Islet precursor cell (in vitro differentiated cells): Measurements from ENCODE around the gene ZNF562.
"Not testable (repeated sequence)": the region's sequence is repeated elsewhere in the genome, so short reads cannot be mapped to it uniquely, and the experiment has no call there.

Experiments used
- DNase-seq: peaks from one replicate; pipeline ENCODE4 v3.0.0-alpha.2; 2018

Gene ZNF562

DNA sequence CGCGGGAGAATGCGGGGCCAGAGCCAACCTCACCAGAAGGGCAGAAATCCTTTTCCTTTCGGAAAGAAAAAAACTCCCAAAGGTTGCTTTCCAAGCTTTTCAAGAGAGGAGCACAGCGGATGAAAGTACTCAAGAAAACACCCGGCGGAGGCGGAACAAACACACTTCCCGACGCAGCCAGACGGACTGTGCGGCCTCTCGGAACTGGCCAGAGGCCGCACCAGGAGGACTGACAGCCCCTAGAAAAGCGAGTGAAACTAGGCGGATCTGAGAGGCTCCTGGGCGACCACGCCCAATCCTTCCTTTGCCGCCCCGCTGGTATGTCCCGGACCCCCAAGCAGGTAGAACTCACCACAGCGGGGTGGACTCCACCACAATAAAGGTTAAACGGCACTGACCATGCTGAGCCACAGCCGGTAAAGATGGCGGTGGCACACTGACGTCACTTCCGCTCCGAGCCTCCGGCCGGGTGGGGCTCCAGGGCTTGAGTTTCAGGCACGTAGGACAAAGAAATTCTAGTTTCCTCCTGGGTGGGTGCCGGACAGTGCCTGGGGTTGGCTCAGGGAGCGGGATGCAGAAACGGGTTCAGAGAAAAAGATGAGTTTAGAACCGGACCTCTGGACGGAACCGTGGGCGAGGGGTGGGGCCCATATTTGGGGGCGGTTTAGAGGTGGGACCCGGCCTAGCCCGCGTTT is at the start of gene ZNF562:
TSS of gene ZNF562 (minus strand) at position 438 of the 695 bp plus-strand sequence. CDS start 14,356 bp downstream, outside the sequence.
- peak; percentile 55 for DNase-seq

DNA sequence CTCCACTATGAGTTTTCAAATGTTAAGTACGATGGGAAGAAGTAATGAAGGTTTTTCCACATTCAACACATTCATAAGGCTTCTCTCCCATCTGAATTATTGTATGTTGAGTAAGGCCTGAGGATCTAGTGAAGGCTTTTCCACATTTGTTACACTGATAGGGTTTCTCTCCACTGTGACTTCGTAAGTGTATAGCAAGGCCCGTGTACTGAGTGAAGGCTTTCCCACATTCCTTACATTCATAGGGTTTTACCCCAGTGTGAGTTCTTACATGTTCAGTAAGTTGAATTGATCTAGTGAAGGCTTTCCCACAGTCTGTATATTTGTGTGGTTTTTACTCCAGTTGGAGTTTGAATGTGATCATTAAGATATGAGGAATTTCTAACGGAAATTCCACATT is 49.3 kb upstream of the ZNF562 start:
- DNase-seq: no peak

DNA sequence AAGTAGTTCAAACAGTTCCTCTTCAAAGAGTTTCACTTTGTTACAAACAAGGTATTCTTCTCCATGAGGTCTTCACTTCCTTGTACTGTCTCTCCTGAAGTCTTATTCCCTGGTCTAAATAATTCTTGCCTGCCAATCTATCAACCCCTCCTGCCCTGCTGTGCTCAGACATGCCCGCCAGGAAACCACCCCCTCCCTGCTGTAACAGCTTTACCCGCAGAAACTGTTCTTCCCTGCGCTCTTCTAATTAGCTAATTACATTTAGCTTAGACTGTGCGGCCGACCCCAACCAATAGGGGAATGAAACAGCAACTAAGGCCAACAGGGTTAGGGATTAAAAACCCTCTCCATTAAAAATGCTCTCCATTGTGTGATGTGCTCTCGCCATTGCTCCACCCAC is 47.0 kb upstream of the ZNF562 start:
- no peak for DNase-seq

DNA sequence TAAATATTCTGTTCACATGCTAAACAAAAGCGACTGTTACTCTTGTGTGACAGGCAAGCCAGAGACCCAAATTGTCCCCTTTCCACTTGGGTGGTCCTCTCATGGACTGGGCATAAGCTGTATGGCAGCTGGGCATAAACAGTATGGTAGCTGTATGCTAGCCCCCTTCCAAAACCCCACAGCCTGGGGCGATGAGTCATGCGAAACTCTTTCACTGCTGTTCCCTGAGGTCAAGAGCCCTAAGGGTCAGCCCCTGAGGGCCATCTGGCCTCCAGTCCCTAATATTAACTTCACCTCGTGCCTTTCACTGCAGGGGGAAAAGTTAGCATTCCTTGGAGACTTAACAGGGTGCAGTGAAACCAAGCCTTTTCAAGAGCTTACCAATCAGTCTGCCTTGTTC is 45.6 kb upstream of the ZNF562 start:
- no peak for DNase-seq

DNA sequence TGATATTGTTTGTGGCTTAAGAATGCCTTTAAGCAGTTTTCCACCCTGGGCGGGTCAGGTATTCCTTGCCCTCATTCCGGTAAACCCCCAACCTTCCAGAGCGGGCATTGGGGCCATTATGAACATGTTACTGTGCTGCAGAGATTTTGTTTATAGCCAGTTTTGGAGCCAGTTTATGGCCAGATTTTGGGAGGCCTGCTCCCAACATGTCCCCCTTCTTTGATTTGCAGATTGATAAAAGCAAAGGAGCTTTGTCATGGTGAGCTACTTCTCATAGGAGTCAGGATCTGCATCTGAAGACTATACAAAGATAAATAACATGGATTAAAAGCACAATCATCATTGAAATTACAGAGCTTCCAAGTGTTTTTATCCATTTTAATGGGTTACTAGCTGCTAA is 36.9 kb upstream of the ZNF562 start:
- DNase-seq: no peak

DNA sequence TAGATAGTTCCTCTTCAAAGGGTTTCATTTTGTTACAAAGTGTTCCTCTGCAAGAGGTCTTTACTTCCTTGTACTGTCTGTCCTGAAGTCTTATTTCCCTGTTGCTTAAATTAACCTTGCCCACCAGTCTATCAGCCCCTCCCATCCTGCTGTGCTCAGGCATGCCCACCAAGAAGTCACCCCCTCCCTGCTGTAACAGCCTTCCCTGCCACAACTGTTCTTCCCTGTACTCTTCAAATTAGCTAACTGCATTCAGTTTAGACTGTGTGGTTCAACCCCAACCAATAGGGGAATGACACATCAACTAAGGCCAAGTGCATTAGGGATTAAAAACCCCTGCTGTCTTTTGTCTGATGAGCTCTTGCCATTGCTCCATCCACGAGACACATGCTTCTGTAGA is 34.4 kb upstream of the ZNF562 start:
- DNase-seq: no peak

DNA sequence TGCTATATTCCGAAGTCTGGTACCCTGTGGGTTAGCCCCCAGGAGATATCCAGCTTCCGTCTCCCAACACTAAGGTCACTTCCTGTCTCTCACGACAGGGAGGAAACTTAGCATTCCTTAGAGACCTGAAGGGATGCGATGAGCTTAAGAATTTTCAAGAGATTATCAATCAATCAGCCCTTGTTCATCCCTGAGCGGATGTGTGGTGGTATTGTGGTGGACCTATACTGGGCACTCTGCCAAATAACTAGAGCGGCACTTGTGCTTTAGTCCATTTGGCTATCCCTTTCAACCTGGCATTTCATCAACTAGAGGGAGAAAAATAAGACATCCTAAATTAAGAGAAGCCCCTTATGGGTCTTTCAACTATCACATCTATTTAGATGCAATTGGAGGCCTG is 30.9 kb upstream of the ZNF562 start:
- DNase-seq: no peak

DNA sequence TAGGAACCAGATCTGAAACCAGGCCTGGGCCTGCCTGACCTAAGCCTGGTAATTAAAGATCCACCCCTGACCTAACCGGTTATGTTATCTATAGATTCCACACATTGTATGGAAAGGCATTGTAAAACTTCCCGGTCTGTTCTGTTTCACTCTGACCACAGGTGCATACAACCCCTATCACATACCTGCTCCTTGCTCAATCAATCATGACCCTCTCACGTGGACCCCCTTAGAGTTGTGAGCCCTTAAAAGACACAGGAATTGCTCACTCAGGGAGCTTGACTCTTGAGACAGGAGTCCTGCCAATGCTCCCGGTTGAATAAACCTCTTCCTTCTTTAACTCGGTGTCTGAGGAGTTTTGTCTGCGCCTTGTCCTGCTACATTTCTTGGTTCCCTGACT is 27.3 kb upstream of the ZNF562 start:
- DNase-seq: no peak

DNA sequence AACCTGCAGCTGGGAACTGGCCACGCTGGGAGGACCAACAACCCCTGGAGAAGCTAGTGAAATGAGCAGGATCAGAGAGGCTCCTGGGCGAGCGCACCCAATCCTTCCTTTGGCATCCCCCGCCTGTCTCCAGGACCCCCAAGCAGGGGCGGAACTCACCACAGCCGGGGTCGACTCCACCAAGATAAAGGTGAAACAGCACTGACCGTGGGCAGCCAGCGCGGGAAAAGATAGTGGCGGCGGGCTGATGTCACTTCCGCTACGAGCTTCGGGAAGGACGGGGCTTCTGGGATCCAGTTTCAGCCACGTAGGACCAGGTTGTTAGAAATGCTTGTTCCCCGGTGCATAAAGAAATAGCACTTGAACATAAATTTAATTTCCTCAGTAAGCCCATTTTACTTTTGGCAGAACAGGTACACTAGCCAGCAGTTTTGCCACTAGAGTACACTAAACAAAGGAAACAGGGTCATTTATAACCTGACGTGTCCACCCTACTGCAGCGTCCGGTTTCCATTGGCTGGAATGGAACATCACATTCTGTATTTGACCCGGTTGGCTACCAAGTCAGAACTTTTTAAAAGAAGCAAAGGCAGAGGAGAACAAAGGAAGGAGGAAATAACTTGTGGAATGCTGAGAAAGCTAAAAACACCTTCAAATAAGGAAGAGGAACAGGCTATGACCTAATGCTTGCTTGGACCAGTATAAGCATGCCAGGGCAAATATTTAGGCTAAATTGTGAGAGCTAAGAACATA is 25.5 kb upstream of the ZNF562 start:
- DNase-seq: no peak

DNA sequence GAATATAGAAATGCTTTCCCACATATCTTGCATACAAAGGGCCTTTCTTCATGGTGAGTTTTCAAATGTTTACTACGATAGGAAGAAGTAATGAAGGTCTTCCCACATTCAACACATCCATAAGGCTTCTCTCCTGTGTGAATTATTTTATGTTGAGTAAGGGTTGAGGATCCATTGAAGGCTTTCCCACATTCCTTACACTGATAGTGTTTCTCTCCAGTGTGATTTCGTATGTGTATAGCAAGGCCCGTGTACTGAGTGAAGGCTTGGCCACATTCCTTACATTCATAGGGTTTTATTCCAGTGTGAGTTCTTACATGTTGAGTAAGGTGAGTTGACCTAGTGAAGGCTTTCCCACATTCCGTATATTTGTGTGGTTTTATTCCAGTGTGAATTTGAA is 15.4 kb upstream of the ZNF562 start:
- not testable (repeated sequence) for DNase-seq

DNA sequence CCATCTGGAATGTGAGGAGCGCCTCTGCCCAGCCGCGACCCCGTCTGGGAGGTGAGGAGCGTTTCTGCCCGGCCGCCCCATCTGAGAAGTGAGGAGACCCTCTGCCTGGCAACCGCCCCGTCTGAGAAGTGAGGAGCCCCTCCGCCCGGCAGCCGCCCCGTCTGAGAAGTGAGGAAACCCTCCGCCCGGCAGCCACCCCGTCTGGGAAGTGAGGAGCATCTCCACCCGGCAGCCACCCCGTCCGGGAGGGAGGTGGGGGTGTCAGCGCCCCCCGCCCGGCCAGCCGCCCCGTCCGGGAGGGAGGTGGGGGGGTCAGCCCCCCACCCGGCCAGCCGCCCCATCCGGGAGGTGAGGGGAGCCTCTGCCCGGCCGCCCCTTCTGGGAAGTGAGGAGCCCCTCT is 5.1 kb upstream of the ZNF562 start:
- not testable (repeated sequence) for DNase-seq

DNA sequence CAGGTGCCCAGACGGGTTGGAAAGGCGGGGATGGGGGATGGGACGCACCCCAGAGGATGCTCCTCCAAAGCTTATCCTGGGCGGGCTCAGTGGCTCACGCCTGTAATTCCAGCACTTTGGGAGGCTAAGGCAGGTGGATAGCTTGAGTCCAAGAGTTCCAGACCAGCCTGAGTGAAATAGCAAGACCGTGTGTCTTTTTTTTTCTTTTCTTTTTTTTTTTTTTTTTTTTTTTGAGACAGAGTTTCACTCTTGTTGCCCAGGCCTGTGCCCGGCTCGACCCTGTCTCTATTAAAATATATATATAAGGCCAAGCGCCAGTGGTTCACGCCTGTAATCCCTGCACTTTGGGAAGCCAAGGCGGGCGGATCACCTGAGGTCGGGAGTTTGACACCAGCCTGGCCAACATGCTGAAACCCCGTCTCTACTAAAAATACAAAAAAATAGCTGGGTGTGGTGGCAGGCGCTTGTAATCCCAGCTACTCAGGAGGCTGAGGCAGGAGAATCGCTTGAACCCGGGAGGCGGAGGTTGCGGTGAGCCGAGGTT is 530 bp upstream of the ZNF562 start:
- not testable (repeated sequence) for DNase-seq

DNA sequence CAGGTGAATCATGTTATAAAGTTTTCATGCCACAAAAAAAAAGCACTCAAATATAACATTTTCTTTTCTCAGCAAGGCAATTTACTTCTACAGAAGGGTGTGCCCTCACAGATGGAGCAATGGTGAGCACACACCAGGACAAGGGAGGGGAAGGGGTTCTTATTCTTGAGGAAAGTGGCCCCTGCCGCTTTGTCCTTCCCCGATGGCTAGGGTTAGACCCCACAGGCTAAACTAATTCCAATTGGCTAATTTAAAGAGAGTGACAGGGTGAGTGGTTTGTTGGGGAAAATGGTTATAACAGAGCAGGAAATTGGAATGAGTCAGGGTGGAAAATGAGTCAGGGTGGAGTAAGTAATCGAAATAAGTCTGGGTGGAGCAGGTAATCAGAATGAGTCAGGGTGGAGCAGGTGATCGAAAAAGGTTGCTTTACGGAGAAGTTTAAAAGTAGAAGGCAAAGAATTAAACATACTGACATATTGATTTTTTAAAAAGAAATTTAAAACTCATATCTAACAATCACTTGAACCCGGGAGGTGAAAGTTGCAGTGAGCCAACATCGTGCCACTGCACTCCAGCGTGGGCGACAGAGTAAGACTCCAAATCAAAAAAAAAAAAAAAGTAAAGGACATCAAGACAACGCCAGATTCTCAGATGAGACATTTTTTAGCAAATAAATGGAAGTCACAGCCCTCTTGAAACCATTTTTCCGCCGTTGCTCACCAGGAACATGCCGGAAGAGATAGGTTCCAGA is 813 bp downstream of the ZNF562 start:
- no peak for DNase-seq

DNA sequence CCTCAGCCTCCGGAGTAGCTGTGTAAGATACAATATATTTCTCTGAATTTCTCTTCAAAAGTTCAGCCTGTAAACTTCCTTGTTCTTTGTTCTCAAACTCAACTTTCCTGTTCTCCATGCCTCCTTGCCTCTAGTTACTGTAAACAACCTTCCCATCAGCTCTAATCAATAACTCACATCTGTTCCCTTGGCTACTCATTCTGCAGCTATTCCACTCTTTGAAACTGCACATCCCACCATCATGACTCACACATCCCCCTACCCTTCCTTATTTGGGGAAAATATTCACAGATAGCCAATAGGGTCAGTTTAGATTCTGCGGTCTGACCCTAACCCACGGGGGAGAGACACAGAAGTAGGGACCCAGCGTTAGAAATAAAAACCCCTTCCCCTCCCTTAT is 2.0 kb downstream of the ZNF562 start:
- DNase-seq: peak; percentile 56

DNA sequence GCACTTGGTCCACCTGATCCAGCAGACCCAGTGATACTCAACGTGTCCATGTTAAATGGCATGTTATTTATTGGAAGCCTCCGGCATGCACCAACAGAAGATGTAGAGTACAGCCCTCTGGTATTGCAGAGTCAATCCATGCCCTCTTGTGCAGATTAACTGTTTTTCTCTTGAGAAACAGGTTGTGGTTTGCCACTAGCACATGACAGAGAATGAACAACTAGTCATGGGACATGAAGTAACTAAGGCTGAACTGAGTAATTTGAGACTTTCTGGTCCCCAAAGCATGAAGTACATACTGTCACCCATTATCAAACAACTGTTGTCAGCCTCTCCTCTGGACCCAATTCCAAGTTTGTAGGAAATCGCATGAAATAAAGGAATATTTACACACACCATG is 3.2 kb downstream of the ZNF562 start:
- DNase-seq: no peak

DNA sequence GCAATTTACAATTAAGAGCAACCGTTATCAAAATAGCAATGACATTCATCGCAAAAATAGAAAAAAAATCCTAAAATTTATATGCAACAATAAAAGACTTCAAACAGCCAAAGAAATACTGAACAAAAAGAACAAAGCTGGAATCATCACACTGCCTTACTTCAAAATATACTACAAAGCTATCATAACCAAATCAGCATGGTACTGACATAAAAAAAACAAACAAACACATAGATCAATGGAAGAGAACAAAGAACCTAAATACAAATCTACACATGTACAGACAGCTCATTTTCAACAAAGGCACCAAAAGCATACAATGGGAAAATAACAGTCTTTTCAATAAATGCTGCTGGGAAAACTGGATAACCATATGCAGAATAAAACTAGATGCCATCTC is 6.4 kb downstream of the ZNF562 start:
- no peak for DNase-seq

DNA sequence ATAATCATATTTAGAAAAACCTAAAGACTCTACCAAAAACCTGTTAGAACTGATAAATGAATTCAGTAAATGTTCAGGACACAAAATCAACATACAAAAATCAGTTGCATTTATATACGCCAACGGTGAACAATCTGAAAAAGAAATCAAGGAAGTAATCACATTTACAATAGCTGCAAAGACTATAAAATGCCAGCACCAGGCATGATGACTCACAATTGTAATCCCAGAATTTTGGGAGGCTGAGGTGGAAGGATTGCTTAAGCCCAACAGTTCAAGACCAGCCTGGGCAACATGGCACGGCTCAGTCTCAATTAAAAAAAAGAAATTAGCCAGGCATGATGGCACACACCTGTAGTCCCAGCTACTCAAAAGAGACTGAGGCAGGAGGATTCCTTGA is 7.0 kb downstream of the ZNF562 start:
- DNase-seq: no peak

DNA sequence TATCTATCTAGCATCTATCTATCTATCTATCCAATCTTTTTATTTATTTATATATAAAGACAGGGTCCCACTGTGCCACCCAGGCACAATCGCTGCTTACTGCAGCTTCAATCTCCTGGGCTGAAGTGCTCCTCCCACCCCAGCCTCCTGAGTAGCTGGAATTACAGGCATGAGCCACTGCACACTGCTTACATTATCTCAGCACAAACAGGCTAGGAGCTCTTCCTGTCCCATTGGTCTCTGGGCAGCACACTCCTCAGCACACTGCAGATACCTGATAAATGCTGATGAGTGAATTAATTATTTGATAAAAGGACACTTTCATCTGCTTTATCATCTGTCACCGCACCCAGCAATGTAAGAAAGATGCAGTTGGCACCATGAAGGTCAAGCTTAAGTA is 16.1 kb downstream of the ZNF562 start:
- DNase-seq: no peak

DNA sequence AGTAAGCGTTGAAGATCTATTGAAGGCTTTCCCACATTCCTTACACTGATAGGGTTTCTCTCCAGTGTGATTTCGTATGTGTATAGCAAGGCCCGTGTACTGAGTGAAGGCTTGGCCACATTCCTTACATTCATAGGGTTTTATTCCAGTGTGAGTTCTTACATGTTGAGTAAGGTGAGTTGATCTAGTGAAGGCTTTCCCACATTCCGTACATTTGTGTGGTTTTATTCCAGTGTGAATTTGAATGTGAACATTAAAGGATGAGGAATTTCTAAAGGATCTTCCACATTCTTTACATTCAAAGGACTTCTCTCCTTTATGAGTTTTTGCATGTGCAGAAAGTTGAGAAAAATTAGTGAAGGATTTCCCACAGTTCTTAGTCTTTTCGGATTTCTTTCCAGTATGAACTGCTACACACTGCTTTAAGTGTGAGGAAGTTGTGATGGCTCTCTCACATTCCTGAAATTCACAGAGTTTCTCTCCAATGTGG is 21.8 kb downstream of the ZNF562 start:
- not testable (repeated sequence) for DNase-seq

DNA sequence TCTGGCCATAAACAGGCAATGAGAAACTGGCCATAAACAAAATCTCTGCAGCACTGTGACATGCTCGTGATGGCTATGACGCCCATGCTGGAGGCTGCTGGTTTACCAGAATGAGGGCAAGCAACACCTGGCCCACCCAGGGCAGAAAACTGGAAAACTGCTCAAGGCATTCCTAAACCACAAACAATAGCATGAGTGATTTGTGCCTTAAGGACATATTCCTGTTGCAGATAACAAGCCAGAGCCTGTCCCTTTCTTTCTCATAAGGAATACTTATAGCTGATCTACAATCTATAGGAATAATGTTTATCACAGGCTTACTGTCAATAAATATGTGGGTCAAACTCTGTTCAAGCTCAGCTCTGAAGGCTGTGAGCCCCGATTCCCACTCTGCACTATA is 23.4 kb downstream of the ZNF562 start:
- not testable (repeated sequence) for DNase-seq

DNA sequence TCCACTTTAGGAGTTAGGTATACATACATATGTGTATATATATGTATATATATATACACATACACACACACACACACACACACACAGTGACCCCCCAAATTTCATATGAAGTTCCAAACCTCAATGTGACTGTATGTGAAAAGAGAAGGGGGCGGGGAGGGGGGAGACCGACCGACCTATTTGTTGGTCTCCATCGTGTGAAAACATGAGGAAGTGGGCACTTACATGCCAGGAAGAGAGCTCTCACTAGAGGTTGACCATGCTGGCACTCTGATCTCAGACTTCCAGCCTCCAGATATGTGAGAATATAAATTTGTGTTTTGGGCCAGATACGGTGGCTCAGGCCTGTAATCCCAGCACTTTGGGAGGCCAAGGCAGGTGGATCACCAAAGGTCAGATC is 24.6 kb downstream of the ZNF562 start:
- DNase-seq: no peak

DNA sequence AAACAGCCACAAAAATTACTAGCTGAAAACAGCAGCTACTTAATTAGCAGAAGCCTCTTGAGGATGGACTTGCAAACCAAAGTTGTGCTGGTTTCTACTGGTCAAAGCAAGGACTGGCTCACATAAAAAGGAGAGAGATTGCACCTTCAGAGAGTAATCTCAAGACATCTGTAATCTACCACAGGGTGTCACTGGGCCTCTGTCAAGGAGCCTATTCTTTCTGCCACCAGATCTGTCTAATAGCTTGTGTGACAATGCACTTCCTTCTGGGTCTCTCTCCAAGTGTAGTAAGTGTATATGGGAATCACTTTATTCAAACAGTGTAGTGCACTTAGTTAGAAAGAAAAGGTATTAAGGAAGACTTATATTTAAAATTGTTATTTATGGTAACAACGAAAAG is 29.4 kb downstream of the ZNF562 start:
- no peak for DNase-seq

DNA sequence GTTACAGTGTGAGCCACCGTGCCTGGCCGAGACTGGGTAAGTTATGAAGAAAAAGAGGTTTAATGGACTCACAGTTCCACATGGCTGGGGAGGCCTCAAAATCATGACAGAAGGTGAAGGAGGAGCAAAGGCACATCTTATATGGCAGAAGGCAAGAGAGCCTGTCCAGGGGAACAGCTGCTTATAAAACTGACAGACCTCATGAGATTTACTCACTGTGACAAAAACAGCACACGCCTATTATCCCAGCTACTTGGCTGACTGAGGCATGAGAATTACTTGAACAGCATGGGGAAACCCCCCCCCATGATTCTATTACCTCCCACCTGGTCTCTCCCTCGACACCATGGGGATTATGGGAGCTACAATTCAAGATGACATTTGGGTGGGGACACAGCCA is 30.4 kb downstream of the ZNF562 start:
- DNase-seq: no peak
